NT2/D1 (cell line): ENCODE data around the gene PREPL.

Experiments
- DNase-seq: peaks from one replicate; pipeline ENCODE4 v3.0.0-alpha.2; 2011; ENCODE audit warnings: low read depth, low spot score
- H3K27me3 ChIP-seq: 2 replicates; pipeline ENCODE4 v1.6.0; 2011; ENCODE audit warnings: mild to moderate bottlenecking; ENCODE audit not compliant: insufficient read length, insufficient read depth
- H3K36me3 ChIP-seq: 2 replicates; pipeline ENCODE4 v1.6.1; 2011; ENCODE audit warnings: mild to moderate bottlenecking, low read length, mixed read lengths; ENCODE audit not compliant: insufficient read depth, insufficient read length
- H3K4me1 ChIP-seq: 2 replicates; pipeline ENCODE4 v1.5.1; 2011; ENCODE audit not compliant: insufficient read depth, insufficient read length
- H3K4me3 ChIP-seq: 2 replicates; pipeline ENCODE4 v1.5.1; 2011; ENCODE audit warnings: low read depth; ENCODE audit not compliant: insufficient read length
- H3K9ac ChIP-seq: 2 replicates; pipeline ENCODE4 v1.6.0; 2011; ENCODE audit warnings: low read depth; ENCODE audit not compliant: insufficient read length
- H3K9me3 ChIP-seq: 2 replicates; pipeline ENCODE4 v1.5.1; 2011; ENCODE audit warnings: mild to moderate bottlenecking, low read length; ENCODE audit not compliant: insufficient read depth
- SUZ12 ChIP-seq: IDR thresholded peaks from 2 replicates; pipeline ENCODE4 v1.6.1; 2011; ENCODE audit not compliant: insufficient read length, insufficient read depth; ENCODE audit errors: extremely low read depth
- YY1 ChIP-seq: IDR thresholded peaks from 2 replicates; pipeline ENCODE4 v1.6.1; 2011; ENCODE audit not compliant: insufficient read length, insufficient read depth
- ZNF274 ChIP-seq: IDR thresholded peaks from 2 replicates; pipeline ENCODE4 v1.6.1; 2011; ENCODE audit warnings: mild to moderate bottlenecking, low read depth, low read length

The PREPL gene

GRCh38 chr2:44358503-44358902, 2.8 kb downstream of the PREPL start:
- no peak overlapping the region for H3K4me3 ChIP-seq
- no peak for DNase-seq
- no peak for TF ChIP-seq YY1
- TF ChIP-seq ZNF274: no peak
- no peak for TF ChIP-seq SUZ12
- H3K9me3 ChIP-seq: no peaks in the 10 kb centered on the region
- H3K27me3 ChIP-seq: no peaks in the 10 kb centered on the region
- no peaks in the 10 kb centered on the region for H3K36me3 ChIP-seq
- H3K9ac ChIP-seq: no peak overlapping the region
- H3K4me1 ChIP-seq: no peaks in the 10 kb centered on the region

- no peak for DNase-seq
- no peak overlapping the region for H3K4me3 ChIP-seq
- no peaks in the 10 kb centered on the region for H3K4me1 ChIP-seq
- H3K9ac ChIP-seq: no peak overlapping the region
- no peak for TF ChIP-seq ZNF274
- no peak for TF ChIP-seq YY1
- no peak for TF ChIP-seq SUZ12
- no peaks in the 10 kb centered on the region for H3K9me3 ChIP-seq
- no peaks in the 10 kb centered on the region for H3K27me3 ChIP-seq
- no peaks in the 10 kb centered on the region for H3K36me3 ChIP-seq
Measured at GRCh38 chr2:44354761-44355160, 6.5 kb downstream of the PREPL start.

- Histone ChIP-seq H3K9ac (no peak overlapping the region), H3K4me1 (no peaks in the 10 kb centered on the region), H3K36me3 (no peaks in the 10 kb centered on the region), H3K4me3 (no peak overlapping the region), H3K9me3 (no peaks in the 10 kb centered on the region), H3K27me3 (no peaks in the 10 kb centered on the region)
- no peak for DNase-seq
- no peak for TF ChIP-seq ZNF274
- TF ChIP-seq SUZ12: no peak
- no peak for TF ChIP-seq YY1
Measured at GRCh38 chr2:44352510-44352909, 8.8 kb downstream of the PREPL start.

- TF ChIP-seq YY1 (no peak), ZNF274 (no peak), SUZ12 (no peak)
- no peak overlapping the region for H3K9ac ChIP-seq
- no peaks in the 10 kb centered on the region for H3K27me3 ChIP-seq
- H3K9me3 ChIP-seq: no peaks in the 10 kb centered on the region
- no peaks in the 10 kb centered on the region for H3K36me3 ChIP-seq
- DNase-seq: no peak
- no peaks in the 10 kb centered on the region for H3K4me1 ChIP-seq
- H3K4me3 ChIP-seq: no peak overlapping the region
Measured at GRCh38 chr2:44351676-44352075, 9.6 kb downstream of the PREPL start.

- H3K4me3 ChIP-seq: no peak overlapping the region
- H3K9ac ChIP-seq: no peak overlapping the region
- no peaks in the 10 kb centered on the region for H3K4me1 ChIP-seq
- no peaks in the 10 kb centered on the region for H3K27me3 ChIP-seq
- H3K36me3 ChIP-seq: no peaks in the 10 kb centered on the region
- H3K9me3 ChIP-seq: no peaks in the 10 kb centered on the region
- TF ChIP-seq SUZ12: no peak
- TF ChIP-seq ZNF274: no peak
- TF ChIP-seq YY1: no peak
- DNase-seq: no peak
Measured at GRCh38 chr2:44351088-44351487, 10.2 kb downstream of the PREPL start.

GRCh38 chr2:44349506-44349905, 11.8 kb downstream of the PREPL start:
- no peak for TF ChIP-seq SUZ12
- no peak for TF ChIP-seq YY1

GRCh38 chr2:44348400-44348799, 12.9 kb downstream of the PREPL start:
- DNase-seq: no peak
- H3K27me3 ChIP-seq: no peaks in the 10 kb centered on the region
- H3K9me3 ChIP-seq: no peaks in the 10 kb centered on the region
- H3K4me1 ChIP-seq: no peaks in the 10 kb centered on the region
- TF ChIP-seq YY1 (no peak), SUZ12 (no peak), ZNF274 (no peak)
- no peak overlapping the region for H3K4me3 ChIP-seq
- no peak overlapping the region for H3K9ac ChIP-seq
- peaks cover 5% of the 10 kb centered on the region for H3K36me3 ChIP-seq

More at GRCh38 chr2:44349506-44349905, 11.8 kb downstream of the PREPL start:
- no peaks in the 10 kb centered on the region for H3K27me3 ChIP-seq
- H3K9me3 ChIP-seq: no peaks in the 10 kb centered on the region
- DNase-seq: no peak
- H3K4me1 ChIP-seq: no peaks in the 10 kb centered on the region
- no peak overlapping the region for H3K9ac ChIP-seq
- no peaks in the 10 kb centered on the region for H3K36me3 ChIP-seq
- H3K4me3 ChIP-seq: no peak overlapping the region

- H3K36me3 ChIP-seq: peaks cover 9% of the 10 kb centered on the region
- no peak overlapping the region for H3K9ac ChIP-seq
- H3K9me3 ChIP-seq: no peaks in the 10 kb centered on the region
- no peak overlapping the region for H3K4me3 ChIP-seq
- H3K4me1 ChIP-seq: no peaks in the 10 kb centered on the region
- no peaks in the 10 kb centered on the region for H3K27me3 ChIP-seq
- TF ChIP-seq SUZ12: no peak
- no peak for DNase-seq
Measured at GRCh38 chr2:44347526-44347925, 13.8 kb downstream of the PREPL start.
